ENCODE data around the gene NMU.

Gene NMU

DNA sequence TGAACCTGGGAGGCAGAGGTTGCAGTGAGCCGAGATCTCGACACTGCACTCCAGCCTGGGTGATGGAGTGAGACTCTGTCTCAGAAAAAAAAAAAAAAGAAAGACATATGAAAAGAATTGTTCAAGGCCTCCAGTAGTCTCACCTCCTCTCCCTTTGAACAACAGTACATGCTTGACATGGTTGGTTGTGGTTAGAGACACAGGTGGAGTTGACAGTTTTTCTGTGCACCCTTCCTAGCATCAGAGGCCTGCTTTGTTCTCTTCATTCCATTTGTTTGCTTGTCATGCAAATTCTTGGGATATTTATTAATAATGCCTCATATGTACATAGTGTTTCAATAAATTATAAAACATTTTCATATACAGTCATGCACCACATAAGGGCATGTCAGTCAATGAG lies 25.7 kb downstream of the NMU start:
- Histone ChIP-seq H3K27me3 (ENCODE audit: insufficient read depth, poor library complexity, severe bottlenecking) (no peaks in the 10 kb centered on the region), H3K27ac (ENCODE audit: poor library complexity, severe bottlenecking) (peak overlapping the region; percentile 87), H3K9me3 (ENCODE audit: severe bottlenecking) (no peaks in the 10 kb centered on the region), H3K4me1 (ENCODE audit: insufficient read depth, poor library complexity, severe bottlenecking) (peaks cover 47% of the 10 kb centered on the region), H3K4me3 (ENCODE audit: severe bottlenecking) (no peak overlapping the region), H3K36me3 (ENCODE audit: low read depth) (no peaks in the 10 kb centered on the region)
- TF ChIP-seq, protein P1, sequence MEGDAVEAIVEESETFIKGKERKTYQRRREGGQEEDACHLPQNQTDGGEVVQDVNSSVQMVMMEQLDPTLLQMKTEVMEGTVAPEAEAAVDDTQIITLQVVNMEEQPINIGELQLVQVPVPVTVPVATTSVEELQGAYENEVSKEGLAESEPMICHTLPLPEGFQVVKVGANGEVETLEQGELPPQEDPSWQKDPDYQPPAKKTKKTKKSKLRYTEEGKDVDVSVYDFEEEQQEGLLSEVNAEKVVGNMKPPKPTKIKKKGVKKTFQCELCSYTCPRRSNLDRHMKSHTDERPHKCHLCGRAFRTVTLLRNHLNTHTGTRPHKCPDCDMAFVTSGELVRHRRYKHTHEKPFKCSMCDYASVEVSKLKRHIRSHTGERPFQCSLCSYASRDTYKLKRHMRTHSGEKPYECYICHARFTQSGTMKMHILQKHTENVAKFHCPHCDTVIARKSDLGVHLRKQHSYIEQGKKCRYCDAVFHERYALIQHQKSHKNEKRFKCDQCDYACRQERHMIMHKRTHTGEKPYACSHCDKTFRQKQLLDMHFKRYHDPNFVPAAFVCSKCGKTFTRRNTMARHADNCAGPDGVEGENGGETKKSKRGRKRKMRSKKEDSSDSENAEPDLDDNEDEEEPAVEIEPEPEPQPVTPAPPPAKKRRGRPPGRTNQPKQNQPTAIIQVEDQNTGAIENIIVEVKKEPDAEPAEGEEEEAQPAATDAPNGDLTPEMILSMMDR (IDR thresholded peaks at IDR 0.05; ENCODE audit: poor library complexity, severe bottlenecking): no peak
- ATAC-seq (ENCODE audit: low read depth) (no peak), DNase-seq (ENCODE audit: low spot score) (no peak)

DNA sequence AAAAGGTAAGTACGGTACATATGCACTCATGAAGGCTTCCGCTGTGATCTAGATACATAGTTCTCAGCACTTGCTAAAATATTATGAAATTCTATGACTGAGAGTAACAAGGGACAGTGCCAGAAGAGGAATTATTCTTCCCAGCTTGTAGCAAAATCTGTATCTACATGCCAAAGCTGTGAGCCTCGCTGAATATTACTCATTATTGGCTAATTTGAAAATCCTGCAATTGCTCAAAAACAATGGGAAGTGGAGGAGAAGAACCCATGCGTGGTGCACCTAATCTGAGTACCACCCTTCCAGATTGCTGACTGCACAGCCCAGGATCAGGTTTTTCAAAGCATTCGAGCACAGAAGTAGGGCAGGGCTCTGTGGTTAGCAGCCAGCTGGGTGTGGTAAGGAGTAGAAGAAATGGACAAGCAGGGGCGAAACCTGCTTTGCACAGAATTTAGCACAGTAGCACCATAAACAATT lies 26.7 kb downstream of the NMU start:
- H3K4me3 ChIP-seq (ENCODE audit: severe bottlenecking): no peak overlapping the region
- ATAC-seq (ENCODE audit: low read depth) (peak; percentile 97), DNase-seq (ENCODE audit: low spot score) (peak; percentile 92)
- TF ChIP-seq, protein P1 (IDR thresholded peaks at IDR 0.05; ENCODE audit: poor library complexity, severe bottlenecking): no peak
- peak overlapping the region; percentile 87 for H3K27ac ChIP-seq (ENCODE audit: poor library complexity, severe bottlenecking)
- no peaks in the 10 kb centered on the region for H3K9me3 ChIP-seq (ENCODE audit: severe bottlenecking)
- H3K27me3 ChIP-seq (ENCODE audit: insufficient read depth, poor library complexity, severe bottlenecking): no peaks in the 10 kb centered on the region
- peaks cover 47% of the 10 kb centered on the region for H3K4me1 ChIP-seq (ENCODE audit: insufficient read depth, poor library complexity, severe bottlenecking)
- H3K36me3 ChIP-seq (ENCODE audit: low read depth): no peaks in the 10 kb centered on the region

DNA sequence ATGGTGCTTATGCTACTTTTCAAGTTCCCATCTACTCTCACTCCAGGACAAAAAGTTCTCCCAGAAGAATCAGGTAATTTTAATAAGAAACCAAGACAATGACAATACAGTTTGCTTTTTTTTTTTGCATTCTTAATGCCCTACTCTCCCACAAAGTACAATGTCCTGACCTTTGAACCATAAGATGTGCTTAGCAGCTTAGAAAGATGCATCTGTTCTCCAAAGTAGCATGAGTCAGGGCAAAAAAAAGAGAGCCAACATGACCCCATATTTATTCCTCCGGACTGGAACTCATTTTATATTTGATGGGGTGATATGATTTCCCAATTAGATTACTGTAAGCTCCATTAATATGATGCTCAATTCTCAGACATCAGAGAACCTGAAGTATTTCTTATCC lies 27.5 kb downstream of the NMU start:
- ATAC-seq (ENCODE audit: low read depth): no peak
- H3K4me3 ChIP-seq (ENCODE audit: severe bottlenecking): no peak overlapping the region
- no peaks in the 10 kb centered on the region for H3K36me3 ChIP-seq (ENCODE audit: low read depth)
- no peaks in the 10 kb centered on the region for H3K27me3 ChIP-seq (ENCODE audit: insufficient read depth, poor library complexity, severe bottlenecking)
- peaks cover 47% of the 10 kb centered on the region for H3K4me1 ChIP-seq (ENCODE audit: insufficient read depth, poor library complexity, severe bottlenecking)
- no peak for DNase-seq (ENCODE audit: low spot score)
- H3K9me3 ChIP-seq (ENCODE audit: severe bottlenecking): no peaks in the 10 kb centered on the region
- TF ChIP-seq, protein P1 (IDR thresholded peaks at IDR 0.05; ENCODE audit: poor library complexity, severe bottlenecking): no peak
- peak overlapping the region; percentile 87 for H3K27ac ChIP-seq (ENCODE audit: poor library complexity, severe bottlenecking)

DNA sequence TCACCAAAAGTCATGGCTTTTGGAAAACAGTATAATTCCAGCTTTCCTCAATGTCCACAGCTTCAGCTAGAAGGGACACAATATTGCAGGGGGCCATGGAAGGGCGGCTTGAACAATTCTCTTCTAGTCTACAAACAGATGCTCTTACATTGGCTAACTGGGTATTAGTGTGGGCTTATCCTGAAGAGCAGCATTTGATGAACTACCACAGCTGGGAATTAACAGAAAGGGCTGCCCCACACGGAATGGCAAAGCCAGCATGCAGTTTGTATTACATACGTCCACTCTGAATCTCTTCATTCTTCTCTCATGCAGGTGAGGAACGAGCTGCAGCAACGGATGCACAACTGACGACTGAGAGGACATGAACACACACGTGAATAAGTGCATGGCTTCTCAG lies 31.1 kb downstream of the NMU start:
- no peak overlapping the region for H3K4me3 ChIP-seq (ENCODE audit: severe bottlenecking)
- TF ChIP-seq, protein P1 (IDR thresholded peaks at IDR 0.05; ENCODE audit: poor library complexity, severe bottlenecking): no peak
- H3K27ac ChIP-seq (ENCODE audit: poor library complexity, severe bottlenecking): no peak overlapping the region
- H3K9me3 ChIP-seq (ENCODE audit: severe bottlenecking): no peaks in the 10 kb centered on the region
- DNase-seq (ENCODE audit: low spot score) (no peak), ATAC-seq (ENCODE audit: low read depth) (no peak)
- H3K27me3 ChIP-seq (ENCODE audit: insufficient read depth, poor library complexity, severe bottlenecking): no peaks in the 10 kb centered on the region
- peaks cover 18% of the 10 kb centered on the region for H3K4me1 ChIP-seq (ENCODE audit: insufficient read depth, poor library complexity, severe bottlenecking)
- H3K36me3 ChIP-seq (ENCODE audit: low read depth): no peaks in the 10 kb centered on the region

DNA sequence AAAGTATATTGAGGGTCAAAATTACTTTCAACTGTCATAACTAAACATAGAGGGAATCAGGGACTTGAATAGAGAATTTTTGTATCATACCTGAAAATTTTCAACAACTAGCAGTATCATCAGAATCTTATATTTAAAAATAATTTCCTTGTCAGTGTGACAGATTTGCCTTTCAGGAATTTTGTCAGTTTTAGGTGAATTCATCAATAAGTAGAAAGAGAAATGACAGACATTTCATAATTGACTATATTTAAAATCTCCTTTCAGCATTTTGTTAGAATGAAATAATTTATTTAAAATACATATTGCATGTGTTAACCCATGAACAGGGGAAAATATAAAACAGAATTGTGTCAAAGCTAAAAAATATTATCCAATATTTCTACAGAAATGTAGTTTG lies 35.5 kb downstream of the NMU start:
- TF ChIP-seq, protein P1 (IDR thresholded peaks at IDR 0.05; ENCODE audit: poor library complexity, severe bottlenecking): no peak
- H3K27ac ChIP-seq (ENCODE audit: poor library complexity, severe bottlenecking): no peak overlapping the region
- no peaks in the 10 kb centered on the region for H3K27me3 ChIP-seq (ENCODE audit: insufficient read depth, poor library complexity, severe bottlenecking)
- ATAC-seq (ENCODE audit: low read depth) (no peak), DNase-seq (ENCODE audit: low spot score) (no peak)
- no peaks in the 10 kb centered on the region for H3K9me3 ChIP-seq (ENCODE audit: severe bottlenecking)
- no peaks in the 10 kb centered on the region for H3K4me1 ChIP-seq (ENCODE audit: insufficient read depth, poor library complexity, severe bottlenecking)
- no peaks in the 10 kb centered on the region for H3K36me3 ChIP-seq (ENCODE audit: low read depth)
- H3K4me3 ChIP-seq (ENCODE audit: severe bottlenecking): no peak overlapping the region

Measured in RWPE2 (cell line).